Measurements from ENCODE around the gene TDRD10. TPM values are rescaled to one million over a fixed set of nuclear protein-coding genes. Genes with fewer than 3 reads are reported as not detected.

TDRD10 gene
- total and polyA plus RNA-seq, 2 experiments from 2014 or later: 0.51 to 1.0 TPM

- Histone ChIP-seq H3K4me1 (ENCODE audit: low read depth) (peaks cover 9% of the 10 kb centered on the region), H3K4me3 (no peak overlapping the region), H3K36me3 (peaks cover 56% of the 10 kb centered on the region)
Observed at GRCh38 chr1:154594811-154595210, 92.8 kb downstream of the TDRD10 start.

GRCh38 chr1:154595621-154596020, 93.6 kb downstream of the TDRD10 start:
- Histone ChIP-seq H3K4me3 (no peak overlapping the region), H3K9me3 (ENCODE audit: low read depth) (no peaks in the 10 kb centered on the region), H3K27ac (no peak overlapping the region), H3K36me3 (peaks cover 55% of the 10 kb centered on the region), H3K4me1 (ENCODE audit: low read depth) (peaks cover 11% of the 10 kb centered on the region), H3K27me3 (no peaks in the 10 kb centered on the region)
- DNase-seq (ENCODE audit: low read depth in 1 of 2, low spot score in 1 of 2): no peak
- TF ChIP-seq CTCF (IDR thresholded peaks at IDR 0.05; ENCODE audit: low read depth, low read length): no peak

More at GRCh38 chr1:154594811-154595210, 92.8 kb downstream of the TDRD10 start:
- Histone ChIP-seq H3K27ac (no peak overlapping the region), H3K9me3 (ENCODE audit: low read depth) (no peaks in the 10 kb centered on the region), H3K27me3 (no peaks in the 10 kb centered on the region)
- no peak for TF ChIP-seq CTCF (IDR thresholded peaks at IDR 0.05; ENCODE audit: low read depth, low read length)
- DNase-seq (ENCODE audit: low read depth in 1 of 2, low spot score in 1 of 2): no peak

Other genes with a start within 250 kb of the TDRD10 start
- 92.1 and 101 TPM in 2 replicates for gene HAX1, start 229.6 kb upstream of the TDRD10 start, total RNA-seq
- gene HAX1, start 229.6 kb upstream of the TDRD10 start, polyA plus RNA-seq: 106 and 112 TPM in 2 replicates
- 4.8 and 11.2 TPM in 2 replicates for gene AQP10, start 181.1 kb upstream of the TDRD10 start, total RNA-seq
- 5.4 and 20.6 TPM in 2 replicates for gene AQP10, start 181.1 kb upstream of the TDRD10 start, polyA plus RNA-seq
- gene ATP8B2, start 176.7 kb upstream of the TDRD10 start, total RNA-seq: 102 and 116 TPM in 2 replicates
- 12.8 and 13.5 TPM in 2 replicates for gene ATP8B2, start 176.7 kb upstream of the TDRD10 start, polyA plus RNA-seq
- gene IL6R, start 96.9 kb upstream of the TDRD10 start, total RNA-seq: 5.2 and 17.2 TPM in 2 replicates
- 2.5 and 3.9 TPM in 2 replicates for gene IL6R, start 96.9 kb upstream of the TDRD10 start, polyA plus RNA-seq
- 2.1 and 2.7 TPM in 2 replicates for gene SHE, start 193 bp downstream of the TDRD10 start, total RNA-seq
- gene SHE, start 193 bp downstream of the TDRD10 start, polyA plus RNA-seq: 1.7 and 2.0 TPM in 2 replicates
- gene UBE2Q1, start 56.4 kb downstream of the TDRD10 start, total RNA-seq: 41.6 and 46.5 TPM in 2 replicates
- 60.8 and 77.2 TPM in 2 replicates for gene UBE2Q1, start 56.4 kb downstream of the TDRD10 start, polyA plus RNA-seq
- 0.12 and 0.46 TPM in 2 replicates for gene CHRNB2, start 65.6 kb downstream of the TDRD10 start, total RNA-seq
- gene CHRNB2, start 65.6 kb downstream of the TDRD10 start, polyA plus RNA-seq: not detected in 2 replicates
- 63.7 and 74.3 TPM in 2 replicates for gene ADAR, start 106.0 kb downstream of the TDRD10 start, total RNA-seq
- gene ADAR, start 106.0 kb downstream of the TDRD10 start, polyA plus RNA-seq: 47.5 and 64.3 TPM in 2 replicates

All from cardiac muscle cell (in vitro differentiated cells and primary cell).